Measurements from ENCODE around the gene HAUS3.
A peak's percentile ranks its signal among the peaks of the same experiment; 100 is the strongest.

Gene HAUS3

GRCh38 chr4:2263926-2264321 is 22.0 kb upstream of the HAUS3 start:
- DNase-seq (ENCODE audit: low read depth), result no peak

- no peak for DNase-seq (ENCODE audit: low read depth)
Measured at GRCh38 chr4:2262944-2263250, 21.0 kb upstream of the HAUS3 start.

GRCh38 chr4:2262145-2262943 is 20.4 kb upstream of the HAUS3 start:
- DNase-seq (ENCODE audit: low read depth), result peak; percentile 97

GRCh38 chr4:2261853-2262144 is 19.9 kb upstream of the HAUS3 start, which contains the start of gene MXD4:
MXD4 (minus strand) TSS chr4:2262109; CDS start chr4:2261980, 129 bp downstream.
- DNase-seq (ENCODE audit: low read depth), result no peak

GRCh38 chr4:2261110-2261852 is 19.4 kb upstream of the HAUS3 start:
- peak; percentile 39 for DNase-seq (ENCODE audit: low read depth)

- DNase-seq (ENCODE audit: low read depth), result no peak
Measured at GRCh38 chr4:2260344-2261109, 18.6 kb upstream of the HAUS3 start.

GRCh38 chr4:2259541-2260343 is 17.8 kb upstream of the HAUS3 start:
- no peak for DNase-seq (ENCODE audit: low read depth)

- DNase-seq (ENCODE audit: low read depth), result no peak
Measured at GRCh38 chr4:2259036-2259540, 17.2 kb upstream of the HAUS3 start.

GRCh38 chr4:2258091-2259035 is 16.4 kb upstream of the HAUS3 start:
- DNase-seq (ENCODE audit: low read depth), result no peak

GRCh38 chr4:2257361-2258081 is 15.6 kb upstream of the HAUS3 start:
- DNase-seq (ENCODE audit: low read depth), result no peak

- DNase-seq (ENCODE audit: low read depth), result no peak
Measured at GRCh38 chr4:2256781-2257191, 14.9 kb upstream of the HAUS3 start.

- no peak for DNase-seq (ENCODE audit: low read depth)
Measured at GRCh38 chr4:2256156-2256731, 14.3 kb upstream of the HAUS3 start.

- DNase-seq (ENCODE audit: low read depth), result no peak
Measured at GRCh38 chr4:2255501-2256155, 13.7 kb upstream of the HAUS3 start.

GRCh38 chr4:2254665-2255500 is 13.0 kb upstream of the HAUS3 start:
- no peak for DNase-seq (ENCODE audit: low read depth)

- no peak for DNase-seq (ENCODE audit: low read depth)
Measured at GRCh38 chr4:2253160-2254084, 11.5 kb upstream of the HAUS3 start.

GRCh38 chr4:2252530-2253091 is 10.7 kb upstream of the HAUS3 start:
- DNase-seq (ENCODE audit: low read depth), result no peak
